Transverse colon (tissue), 4 donors: ENCODE data around the gene CDPF1.

ENCODE experiments used
- EP300 ChIP-seq: sonication (generic); formaldehyde crosslinking; IDR thresholded peaks from one replicate; pipeline ENCODE4 v1.6.1; 2017; ENCODE audit warnings: antibody characterized with exemption, low read depth
- POLR2A ChIP-seq: fragments of 450-650 bp; IDR thresholded peaks from one replicate; pipeline ENCODE4 v1.6.1; 2016; ENCODE audit warnings: antibody characterized with exemption, mild to moderate bottlenecking, moderate library complexity
- POLR2AphosphoS5 ChIP-seq, 3 donors: sonication (generic); formaldehyde crosslinking; IDR thresholded peaks; one replicate each; pipeline ENCODE4 v1.6.1; 2016; ENCODE audit warnings: antibody characterized with exemption in 3 of 3
- TF ChIP-seq, protein P1 (sequence below), 5 experiments: fragments of 200-600 bp in 3 of 5; fragments of 450-650 bp in 2 of 5; sonication (generic) in 3 of 5; IDR thresholded peaks; 1 replicate in 2 of 5; 2 replicates in 3 of 5; pipeline ENCODE4 v1.5.1; 2016 to 2017; ENCODE audit warnings: antibody characterized with exemption in 5 of 5, inconsistent platforms in 3 of 5, mild to moderate bottlenecking in 2 of 5, moderate library complexity in 1 of 5

DNA sequence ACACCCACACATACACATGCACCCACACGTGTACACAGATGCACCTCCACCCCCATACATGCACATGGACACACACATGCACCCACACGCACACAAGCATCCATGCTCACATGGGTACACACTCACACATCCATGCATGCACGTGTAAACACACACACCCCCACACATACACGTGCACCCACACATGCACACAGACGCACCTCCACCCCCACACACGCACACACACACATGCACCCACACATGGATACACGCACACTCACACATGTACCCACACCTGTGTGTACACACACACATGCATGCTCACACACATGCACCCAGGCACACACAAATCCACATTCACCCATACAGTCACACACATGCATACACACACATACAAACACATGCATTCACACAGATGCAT is 24.5 kb downstream of the CDPF1 start:
- TF ChIP-seq, protein P1, sequence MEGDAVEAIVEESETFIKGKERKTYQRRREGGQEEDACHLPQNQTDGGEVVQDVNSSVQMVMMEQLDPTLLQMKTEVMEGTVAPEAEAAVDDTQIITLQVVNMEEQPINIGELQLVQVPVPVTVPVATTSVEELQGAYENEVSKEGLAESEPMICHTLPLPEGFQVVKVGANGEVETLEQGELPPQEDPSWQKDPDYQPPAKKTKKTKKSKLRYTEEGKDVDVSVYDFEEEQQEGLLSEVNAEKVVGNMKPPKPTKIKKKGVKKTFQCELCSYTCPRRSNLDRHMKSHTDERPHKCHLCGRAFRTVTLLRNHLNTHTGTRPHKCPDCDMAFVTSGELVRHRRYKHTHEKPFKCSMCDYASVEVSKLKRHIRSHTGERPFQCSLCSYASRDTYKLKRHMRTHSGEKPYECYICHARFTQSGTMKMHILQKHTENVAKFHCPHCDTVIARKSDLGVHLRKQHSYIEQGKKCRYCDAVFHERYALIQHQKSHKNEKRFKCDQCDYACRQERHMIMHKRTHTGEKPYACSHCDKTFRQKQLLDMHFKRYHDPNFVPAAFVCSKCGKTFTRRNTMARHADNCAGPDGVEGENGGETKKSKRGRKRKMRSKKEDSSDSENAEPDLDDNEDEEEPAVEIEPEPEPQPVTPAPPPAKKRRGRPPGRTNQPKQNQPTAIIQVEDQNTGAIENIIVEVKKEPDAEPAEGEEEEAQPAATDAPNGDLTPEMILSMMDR (IDR thresholded peaks at IDR 0.05), result no peak
- no peak for TF ChIP-seq POLR2A
- no peak for TF ChIP-seq POLR2AphosphoS5 (IDR thresholded peaks at IDR 0.05)
- no peak for TF ChIP-seq EP300
